ENCODE measurements around the gene RBM39. TPM values are rescaled to one million over a fixed set of nuclear protein-coding genes. Genes with fewer than 3 reads are reported as not detected.

Gene RBM39
- total and polyA plus RNA-seq, 2 of the 13 experiments (the other 11 are each of a cell fraction or from before 2014, with no cell fraction given), result 788 to 920 TPM

DNA sequence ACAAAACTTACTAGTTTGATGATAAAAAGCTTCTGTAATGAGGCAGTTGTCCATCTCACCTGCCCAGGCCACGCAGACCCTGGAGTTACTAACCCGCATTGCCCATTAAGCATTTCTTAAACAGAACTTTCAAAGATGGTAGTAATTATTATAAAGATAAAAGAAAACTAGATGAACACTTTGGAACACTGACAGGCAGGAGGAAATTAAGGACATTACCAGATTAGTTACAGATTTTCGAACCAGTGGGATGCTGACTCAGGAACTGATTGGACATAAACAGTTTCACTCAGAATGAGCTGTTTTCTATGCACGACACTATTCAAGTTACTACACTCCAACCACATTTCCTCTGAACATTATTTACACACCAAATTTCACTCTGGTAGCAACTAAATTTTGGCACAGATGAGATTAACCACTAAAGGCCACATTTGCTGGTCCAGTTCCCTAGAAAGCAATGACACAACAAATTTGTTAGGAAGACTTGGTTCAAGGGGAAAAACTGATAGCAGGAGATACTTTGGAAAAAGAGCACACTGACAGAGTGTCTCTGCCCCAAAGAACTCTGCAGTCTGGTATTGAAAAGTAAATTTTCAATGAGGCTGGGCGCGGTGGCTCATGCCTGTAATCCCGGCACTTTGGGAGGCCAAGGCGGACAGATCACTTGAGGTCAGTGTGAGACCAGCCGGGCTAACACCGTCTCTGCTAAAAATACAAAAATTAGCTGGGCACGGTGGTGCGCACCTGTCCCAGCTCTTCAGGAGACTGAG lies 39.8 kb downstream of the RBM39 start (continued):
- TF ChIP-seq, protein P1, sequence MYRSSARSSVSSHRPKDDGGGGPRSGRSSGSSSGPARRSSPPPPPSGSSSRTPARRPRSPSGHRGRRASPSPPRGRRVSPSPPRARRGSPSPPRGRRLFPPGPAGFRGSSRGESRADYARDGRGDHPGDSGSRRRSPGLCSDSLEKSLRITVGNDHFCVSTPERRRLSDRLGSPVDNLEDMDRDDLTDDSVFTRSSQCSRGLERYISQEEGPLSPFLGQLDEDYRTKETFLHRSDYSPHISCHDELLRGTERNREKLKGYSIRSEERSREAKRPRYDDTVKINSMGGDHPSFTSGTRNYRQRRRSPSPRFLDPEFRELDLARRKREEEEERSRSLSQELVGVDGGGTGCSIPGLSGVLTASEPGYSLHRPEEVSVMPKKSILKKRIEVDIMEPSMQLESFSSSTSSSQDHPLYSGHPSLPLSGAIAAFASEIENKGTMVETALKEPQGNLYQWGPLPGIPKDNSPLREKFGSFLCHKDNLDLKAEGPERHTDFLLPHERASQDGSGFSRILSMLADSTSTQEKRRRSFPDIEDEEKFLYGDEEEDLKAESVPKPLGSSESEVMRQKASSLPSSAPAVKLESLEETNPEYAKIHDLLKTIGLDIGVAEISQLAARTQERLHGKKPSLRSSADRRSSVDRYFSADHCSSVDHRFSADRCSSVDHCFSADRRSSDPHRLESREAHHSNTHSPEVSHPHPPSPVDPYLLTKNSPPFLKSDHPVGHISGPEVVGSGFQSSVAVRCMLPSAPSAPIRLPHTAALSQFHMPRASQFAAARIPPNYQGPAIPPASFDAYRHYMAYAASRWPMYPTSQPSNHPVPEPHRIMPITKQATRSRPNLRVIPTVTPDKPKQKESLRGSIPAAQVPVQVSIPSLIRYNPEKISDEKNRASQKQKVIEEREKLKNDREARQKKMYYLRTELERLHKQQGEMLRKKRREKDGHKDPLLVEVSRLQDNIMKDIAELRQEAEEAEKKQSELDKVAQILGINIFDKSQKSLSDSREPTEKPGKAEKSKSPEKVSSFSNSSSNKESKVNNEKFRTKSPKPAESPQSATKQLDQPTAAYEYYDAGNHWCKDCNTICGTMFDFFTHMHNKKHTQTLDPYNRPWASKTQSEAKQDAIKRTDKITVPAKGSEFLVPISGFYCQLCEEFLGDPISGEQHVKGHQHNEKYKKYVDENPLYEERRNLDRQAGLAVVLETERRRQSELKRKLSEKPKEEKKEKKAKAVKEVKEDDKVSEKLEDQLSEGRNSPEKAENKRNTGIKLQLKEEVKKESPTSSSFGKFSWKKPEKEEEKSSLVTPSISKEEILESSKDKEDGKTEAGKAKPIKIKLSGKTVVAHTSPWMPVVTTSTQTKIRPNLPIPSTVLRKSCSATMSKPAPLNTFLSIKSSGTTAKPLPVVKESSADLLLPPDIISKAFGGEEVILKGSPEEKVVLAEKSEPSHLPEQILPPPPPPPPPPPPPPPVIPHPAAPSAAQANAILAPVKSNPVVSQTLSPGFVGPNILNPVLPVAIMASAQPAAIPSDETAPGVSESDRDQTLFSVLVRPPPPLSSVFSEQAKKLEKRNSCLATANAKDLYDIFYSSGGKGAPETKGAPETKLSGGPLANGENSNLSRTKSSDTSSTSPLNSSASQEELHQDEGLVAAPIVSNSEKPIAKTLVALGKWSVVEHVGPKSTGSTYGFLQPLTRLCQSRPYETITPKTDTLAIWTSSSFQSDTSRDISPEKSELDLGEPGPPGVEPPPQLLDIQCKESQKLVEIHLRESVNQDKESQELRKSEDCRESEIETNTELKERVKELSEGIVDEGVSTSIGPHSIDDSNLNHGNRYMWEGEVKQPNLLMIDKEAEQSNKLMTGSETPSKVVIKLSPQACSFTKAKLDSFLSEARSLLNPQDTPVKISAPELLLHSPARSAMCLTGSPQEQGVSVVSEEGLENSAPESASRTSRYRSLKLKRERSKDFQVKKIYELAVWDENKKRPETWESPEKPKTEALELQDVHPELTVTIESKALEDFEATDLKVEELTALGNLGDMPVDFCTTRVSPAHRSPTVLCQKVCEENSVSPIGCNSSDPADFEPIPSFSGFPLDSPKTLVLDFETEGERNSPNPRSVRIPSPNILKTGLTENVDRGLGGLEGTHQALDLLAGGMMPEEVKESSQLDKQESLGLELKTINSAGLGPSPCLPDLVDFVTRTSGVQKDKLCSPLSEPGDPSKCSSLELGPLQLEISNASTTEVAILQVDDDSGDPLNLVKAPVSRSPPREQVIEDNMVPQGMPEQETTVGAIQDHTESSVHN (CRISPR knock-in tag; IDR thresholded peaks at IDR 0.05), result no peak
- TF ChIP-seq JUNB (CRISPR knock-in tag; IDR thresholded peaks at IDR 0.05; ENCODE audit: borderline replicate concordance) (no peak), AGO2 (optimal IDR thresholded peaks at IDR 0.05; ENCODE audit: low read depth, low read length) (peak; percentile 70), CC2D1A (CRISPR knock-in tag; IDR thresholded peaks at IDR 0.05) (no peak), NFKB2 (CRISPR knock-in tag; IDR thresholded peaks at IDR 0.05; ENCODE audit: borderline replicate concordance) (no peak; the same call in 1 of the 2 replicates), MTF1 (CRISPR knock-in tag; IDR thresholded peaks at IDR 0.05) (no peak), ZNF484 (CRISPR knock-in tag; IDR thresholded peaks at IDR 0.05; ENCODE audit: borderline replicate concordance, low read depth) (no peak), ZNF567 (CRISPR knock-in tag; IDR thresholded peaks at IDR 0.05; ENCODE audit: borderline replicate concordance) (no peak), KDM4B (CRISPR knock-in tag; IDR thresholded peaks at IDR 0.05) (no peak), PAWR (CRISPR knock-in tag; IDR thresholded peaks at IDR 0.05; ENCODE audit: borderline replicate concordance) (no peak), ZNF543 (CRISPR knock-in tag; IDR thresholded peaks at IDR 0.05) (no peak), YEATS2 (CRISPR knock-in tag; IDR thresholded peaks at IDR 0.05; ENCODE audit: borderline replicate concordance) (no peak), ZNF460 (CRISPR knock-in tag; IDR thresholded peaks at IDR 0.05; ENCODE audit: borderline replicate concordance) (no peak), KDM5A (IDR thresholded peaks at IDR 0.05; ENCODE audit: borderline replicate concordance, low read length) (no peak)
- TF ChIP-seq, protein P2, sequence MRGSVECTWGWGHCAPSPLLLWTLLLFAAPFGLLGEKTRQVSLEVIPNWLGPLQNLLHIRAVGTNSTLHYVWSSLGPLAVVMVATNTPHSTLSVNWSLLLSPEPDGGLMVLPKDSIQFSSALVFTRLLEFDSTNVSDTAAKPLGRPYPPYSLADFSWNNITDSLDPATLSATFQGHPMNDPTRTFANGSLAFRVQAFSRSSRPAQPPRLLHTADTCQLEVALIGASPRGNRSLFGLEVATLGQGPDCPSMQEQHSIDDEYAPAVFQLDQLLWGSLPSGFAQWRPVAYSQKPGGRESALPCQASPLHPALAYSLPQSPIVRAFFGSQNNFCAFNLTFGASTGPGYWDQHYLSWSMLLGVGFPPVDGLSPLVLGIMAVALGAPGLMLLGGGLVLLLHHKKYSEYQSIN (CRISPR knock-in tag; IDR thresholded peaks at IDR 0.05; ENCODE audit: borderline replicate concordance), result no peak
- TF ChIP-seq, protein P3, sequence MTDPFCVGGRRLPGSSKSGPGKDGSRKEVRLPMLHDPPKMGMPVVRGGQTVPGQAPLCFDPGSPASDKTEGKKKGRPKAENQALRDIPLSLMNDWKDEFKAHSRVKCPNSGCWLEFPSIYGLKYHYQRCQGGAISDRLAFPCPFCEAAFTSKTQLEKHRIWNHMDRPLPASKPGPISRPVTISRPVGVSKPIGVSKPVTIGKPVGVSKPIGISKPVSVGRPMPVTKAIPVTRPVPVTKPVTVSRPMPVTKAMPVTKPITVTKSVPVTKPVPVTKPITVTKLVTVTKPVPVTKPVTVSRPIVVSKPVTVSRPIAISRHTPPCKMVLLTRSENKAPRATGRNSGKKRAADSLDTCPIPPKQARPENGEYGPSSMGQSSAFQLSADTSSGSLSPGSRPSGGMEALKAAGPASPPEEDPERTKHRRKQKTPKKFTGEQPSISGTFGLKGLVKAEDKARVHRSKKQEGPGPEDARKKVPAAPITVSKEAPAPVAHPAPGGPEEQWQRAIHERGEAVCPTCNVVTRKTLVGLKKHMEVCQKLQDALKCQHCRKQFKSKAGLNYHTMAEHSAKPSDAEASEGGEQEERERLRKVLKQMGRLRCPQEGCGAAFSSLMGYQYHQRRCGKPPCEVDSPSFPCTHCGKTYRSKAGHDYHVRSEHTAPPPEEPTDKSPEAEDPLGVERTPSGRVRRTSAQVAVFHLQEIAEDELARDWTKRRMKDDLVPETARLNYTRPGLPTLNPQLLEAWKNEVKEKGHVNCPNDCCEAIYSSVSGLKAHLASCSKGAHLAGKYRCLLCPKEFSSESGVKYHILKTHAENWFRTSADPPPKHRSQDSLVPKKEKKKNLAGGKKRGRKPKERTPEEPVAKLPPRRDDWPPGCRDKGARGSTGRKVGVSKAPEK (CRISPR knock-in tag; IDR thresholded peaks at IDR 0.05; ENCODE audit: borderline replicate concordance), result peak; percentile 71; the same call in 1 of the 2 replicates
